Nephron progenitor cell (in vitro differentiated cells): ENCODE data around the gene CCDC102A.

Source experiments
- DNase-seq: peaks from one replicate; pipeline ENCODE4 v3.0.0; 2021
- H3K27ac Mint-ChIP-seq: 2 replicates; pipeline ENCODE4 v1.8.0; 2021; ENCODE audit warnings: mild to moderate bottlenecking, moderate library complexity, mixed read lengths
- H3K27me3 Mint-ChIP-seq: 2 replicates; pipeline ENCODE4 v1.8.0; 2021; ENCODE audit warnings: mild to moderate bottlenecking, low read depth, mixed read lengths; ENCODE audit not compliant: poor library complexity
- H3K36me3 Mint-ChIP-seq: 2 replicates; pipeline ENCODE4 v1.8.0; 2021; ENCODE audit warnings: low read depth, mixed read lengths
- H3K4me1 Mint-ChIP-seq: 2 replicates; pipeline ENCODE4 v1.8.0; 2021; ENCODE audit warnings: mixed read lengths
- H3K4me3 Mint-ChIP-seq: 2 replicates; pipeline ENCODE4 v1.8.0; 2021; ENCODE audit warnings: mild to moderate bottlenecking, moderate library complexity, mixed read lengths
- H3K9me3 Mint-ChIP-seq: 2 replicates; pipeline ENCODE4 v1.8.0; 2021; ENCODE audit warnings: mild to moderate bottlenecking, moderate library complexity, mixed read lengths
- CTCF ChIP-seq: fragments of 200-600 bp; sonication (generic); IDR thresholded peaks from 2 replicates; pipeline ENCODE4 v1.5.0; 2021; ENCODE audit warnings: antibody characterized with exemption

CCDC102A gene

DNA sequence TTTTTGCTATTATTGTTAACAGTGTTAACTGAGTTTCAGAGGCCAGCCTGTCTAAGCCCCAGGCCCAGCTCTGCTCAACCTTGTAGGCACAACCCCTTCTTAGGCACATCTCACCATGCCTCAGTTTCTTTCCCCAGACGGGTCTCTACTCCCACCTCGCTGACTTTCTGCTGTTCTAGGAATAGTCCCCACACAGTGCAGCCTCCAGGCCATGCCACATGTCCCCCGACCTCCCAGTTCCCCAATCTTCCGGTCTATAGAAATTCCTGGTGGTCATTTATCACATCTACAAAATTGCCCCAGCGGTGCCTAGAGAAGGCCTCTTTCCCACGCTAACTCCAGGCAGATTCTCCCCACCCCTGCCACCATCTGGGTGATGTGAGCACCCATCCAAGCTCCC lies 40.8 kb upstream of the CCDC102A start:
- Mint-ChIP-seq H3K4me3 (no peak overlapping the region), H3K27me3 (peaks cover 20% of the 10 kb centered on the region), H3K36me3 (no peaks in the 10 kb centered on the region), H3K9me3 (no peaks in the 10 kb centered on the region), H3K27ac (no peak overlapping the region), H3K4me1 (peaks cover 16% of the 10 kb centered on the region)
- no peak for TF ChIP-seq CTCF
- no peak for DNase-seq

DNA sequence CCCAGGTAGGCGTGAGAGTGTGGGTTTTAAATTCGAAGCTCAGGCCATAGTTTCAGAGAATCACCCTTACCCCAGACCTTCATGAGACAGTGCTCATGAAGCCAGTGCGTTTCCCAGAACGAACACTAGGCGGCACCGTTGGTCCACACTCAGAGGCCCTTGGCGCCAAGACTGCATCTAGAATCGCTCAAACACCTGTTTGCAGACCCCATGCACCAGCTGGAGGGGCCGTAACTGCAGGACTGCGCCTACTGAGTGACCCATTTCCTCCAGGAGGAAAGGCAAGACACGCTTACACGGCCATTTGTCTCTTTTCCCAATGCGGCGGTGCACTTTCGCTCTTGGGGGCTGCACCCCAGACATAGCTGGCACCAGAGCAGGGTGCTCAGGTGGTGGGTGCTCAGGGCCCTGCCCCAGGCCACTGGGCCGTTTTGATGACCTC lies 40.1 kb upstream of the CCDC102A start:
- TF ChIP-seq CTCF, result peak; percentile 98
- Mint-ChIP-seq H3K27me3 (peaks cover 13% of the 10 kb centered on the region), H3K9me3 (no peaks in the 10 kb centered on the region), H3K36me3 (no peaks in the 10 kb centered on the region), H3K4me1 (peaks cover 16% of the 10 kb centered on the region), H3K27ac (no peak overlapping the region), H3K4me3 (no peak overlapping the region)
- peak; percentile 86 for DNase-seq

DNA sequence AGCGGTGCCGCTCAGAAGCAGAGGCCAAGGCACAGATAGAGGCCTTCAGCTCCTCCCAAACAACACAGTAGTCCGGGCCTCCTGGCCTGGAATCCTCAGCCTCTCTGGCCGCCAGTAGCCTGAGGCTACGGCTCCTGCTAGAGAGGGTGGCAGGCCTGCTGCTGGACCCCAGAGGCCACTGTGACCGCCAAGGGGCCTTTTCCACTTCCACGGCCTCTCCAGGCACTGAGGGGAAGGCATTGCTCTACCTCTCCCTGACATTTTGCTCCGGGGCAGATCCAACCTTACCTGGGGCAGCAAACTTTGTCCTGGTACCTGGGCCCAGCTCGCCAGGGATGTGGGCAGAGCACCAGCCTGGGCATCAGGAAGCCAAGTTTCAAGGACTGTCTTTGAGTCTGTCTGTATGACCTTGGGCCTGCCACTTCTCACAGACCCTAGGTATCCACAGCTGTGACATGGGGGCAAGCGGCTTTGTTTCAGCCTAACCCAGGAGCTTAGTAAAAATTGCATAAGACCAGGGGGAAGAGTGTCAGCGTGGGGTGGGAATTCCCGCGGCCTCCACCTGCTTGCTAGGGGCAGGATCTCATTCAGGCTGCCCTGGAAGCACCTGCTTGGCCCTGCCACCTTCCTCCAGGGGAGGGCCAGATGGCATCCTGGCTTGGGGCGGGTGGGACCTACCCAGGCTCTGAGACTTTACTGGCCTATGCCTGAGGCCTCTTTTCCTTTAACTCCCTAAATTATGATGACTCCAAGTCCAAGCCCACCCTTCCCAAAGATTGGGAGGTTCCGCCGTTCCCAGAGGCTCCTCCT lies 39.3 kb upstream of the CCDC102A start:
- Mint-ChIP-seq H3K27me3 (peaks cover 5% of the 10 kb centered on the region), H3K4me1 (peaks cover 16% of the 10 kb centered on the region), H3K9me3 (no peaks in the 10 kb centered on the region), H3K4me3 (no peak overlapping the region), H3K36me3 (no peaks in the 10 kb centered on the region), H3K27ac (no peak overlapping the region)
- no peak for DNase-seq
- TF ChIP-seq CTCF, result no peak

GRCh38 chr16:57574646-57575467 lies 38.5 kb upstream of the CCDC102A start:
- Mint-ChIP-seq H3K4me3 (no peak overlapping the region), H3K27ac (no peak overlapping the region), H3K9me3 (peaks cover 3% of the 10 kb centered on the region), H3K27me3 (peaks cover 4% of the 10 kb centered on the region), H3K4me1 (peaks cover 16% of the 10 kb centered on the region), H3K36me3 (no peaks in the 10 kb centered on the region)
- no peak for DNase-seq
- no peak for TF ChIP-seq CTCF

GRCh38 chr16:57574086-57574485 lies 37.7 kb upstream of the CCDC102A start:
- peaks cover 11% of the 10 kb centered on the region for H3K9me3 Mint-ChIP-seq
- DNase-seq, result no peak
- H3K4me1 Mint-ChIP-seq, result peaks cover 16% of the 10 kb centered on the region
- no peak for TF ChIP-seq CTCF
- H3K27ac Mint-ChIP-seq, result no peak overlapping the region
- no peak overlapping the region for H3K4me3 Mint-ChIP-seq
- H3K36me3 Mint-ChIP-seq, result no peaks in the 10 kb centered on the region
- peaks cover 10% of the 10 kb centered on the region for H3K27me3 Mint-ChIP-seq
